SK-N-SH (cell line): ENCODE results near the gene APBA2. TPM values are rescaled to one million over a fixed set of nuclear protein-coding genes. Genes with fewer than 3 reads are reported as not detected.

ENCODE experiments used
- CTCF ChIA-PET: fragments of 300-600, 350-600 bp; formaldehyde crosslinking; extraction: SDS; loops from one replicate; lab custom pipeline; 2021; lab: Yijun Ruan, JAX
- POLR2A ChIA-PET: fragments of 350-600 bp; sonication (Branson Sonifier 250); formaldehyde crosslinking; extraction: SDS; loops from one replicate; lab custom pipeline; 2020; ENCODE audit warnings: antibody characterized with exemption, inconsistent platforms; lab: Yijun Ruan, JAX
- DNase-seq: peaks from one replicate; pipeline ENCODE4 v3.0.0; 2012
- H2AFZ ChIP-seq: fragments of 200-600 bp; sonication (generic); 2 replicates; pipeline ENCODE4 v1.8.1; 2016; ENCODE audit warnings: antibody characterized with exemption, mild to moderate bottlenecking, low read depth
- H3F3A ChIP-seq: fragments of 200-600 bp; sonication (generic); replicated peaks from 2 replicates; pipeline ENCODE3; 2016; ENCODE audit warnings: antibody characterized with exemption, mild to moderate bottlenecking; ENCODE audit not compliant: insufficient read depth
- H3K27ac ChIP-seq, 2 experiments: fragments of 200-500 bp in 1 of 2; fragments of 200-600 bp in 1 of 2; sonication (Bioruptor generic) in 1 of 2; sonication (generic), shearing (Covaris generic) in 1 of 2; 2 replicates each; pipeline versions ENCODE4 v1.5.1 to v1.6.1; 2014 to 2016; ENCODE audit warnings: low read depth in 2 of 2, inconsistent platforms in 1 of 2, low read length in 1 of 2, mild to moderate bottlenecking in 1 of 2, mixed read lengths in 1 of 2
- H3K27me3 ChIP-seq: fragments of 200-600 bp; sonication (generic), shearing (Covaris generic); 2 replicates; pipeline ENCODE4 v1.6.1; 2016; ENCODE audit warnings: mixed run types; ENCODE audit not compliant: insufficient read depth
- H3K36me3 ChIP-seq, 2 experiments: fragments of 200-500 bp in 1 of 2; fragments of 200-600 bp in 1 of 2; sonication (Bioruptor generic) in 1 of 2; sonication (generic) in 1 of 2; replicated peaks in 1 of 2; 2 replicates each; pipeline versions ENCODE3 to v1.5.1; 2014 to 2016; ENCODE audit warnings: low read length in 1 of 2, mild to moderate bottlenecking in 1 of 2; ENCODE audit not compliant: insufficient read depth in 2 of 2, control insufficient read depth in 1 of 2
- H3K4me1 ChIP-seq, 2 experiments: fragments of 200-500 bp in 1 of 2; fragments of 200-600 bp in 1 of 2; sonication (Bioruptor generic) in 1 of 2; sonication (generic), shearing (Covaris generic) in 1 of 2; 2 replicates each; pipeline versions ENCODE4 v1.5.1 to v1.6.1; 2014 to 2016; ENCODE audit warnings: low read depth in 1 of 2, low read length in 1 of 2, mixed run types in 1 of 2; ENCODE audit not compliant: insufficient read depth in 2 of 2, control insufficient read depth in 1 of 2
- H3K4me2 ChIP-seq: fragments of 200-600 bp; sonication (generic), shearing (Covaris generic); 2 replicates; pipeline ENCODE4 v1.6.1; 2017; ENCODE audit warnings: mixed run types
- H3K4me3 ChIP-seq, 2 experiments: fragments of 200-500 bp in 1 of 2; fragments of 200-600 bp in 1 of 2; sonication (Bioruptor generic) in 1 of 2; sonication (generic), shearing (Covaris generic) in 1 of 2; 2 replicates each; pipeline versions ENCODE4 v1.5.1 to v1.8.1; 2014 to 2016; ENCODE audit warnings: low read depth in 2 of 2, inconsistent platforms in 1 of 2, low read length in 1 of 2, mild to moderate bottlenecking in 1 of 2, mixed read lengths in 1 of 2, moderate library complexity in 1 of 2
- H3K79me2 ChIP-seq: fragments of 200-600 bp; sonication (generic); 2 replicates; pipeline ENCODE4 v1.8.1; 2017; ENCODE audit warnings: mild to moderate bottlenecking; ENCODE audit not compliant: insufficient read depth
- H3K9ac ChIP-seq: fragments of 200-600 bp; sonication (generic); 2 replicates; pipeline ENCODE4 v1.6.1; 2017; ENCODE audit warnings: mixed run types
- H3K9me2 ChIP-seq: fragments of 200-600 bp; sonication (generic); 2 replicates; pipeline ENCODE4 v1.6.1; 2017; ENCODE audit warnings: mixed run types
- H3K9me3 ChIP-seq: fragments of 200-600 bp; sonication (generic); 2 replicates; pipeline ENCODE4 v1.6.1; 2017; ENCODE audit warnings: mixed run types, mild to moderate bottlenecking, moderate library complexity
- H4K20me1 ChIP-seq: fragments of 200-600 bp; sonication (generic); 2 replicates; pipeline ENCODE4 v1.6.1; 2017; ENCODE audit warnings: mild to moderate bottlenecking, mixed run types; ENCODE audit not compliant: insufficient read depth
- CHD2 ChIP-seq: fragments of 150-350 bp; IDR thresholded peaks from 2 replicates; pipeline ENCODE4 v1.6.1; 2018; ENCODE audit warnings: low read length; ENCODE audit not compliant: partially characterized antibody
- CTCF ChIP-seq: fragments of 200-600 bp; sonication (generic); IDR thresholded peaks from 2 replicates; pipeline ENCODE4 v1.6.1; 2017; ENCODE audit warnings: antibody characterized with exemption, mild to moderate bottlenecking, moderate library complexity
- ELF1 ChIP-seq: IDR thresholded peaks from 2 replicates; pipeline ENCODE4 v1.4.0; 2012
- EP300 ChIP-seq, 2 experiments: IDR thresholded peaks; 2 replicates each; pipeline versions ENCODE4 v1.4.0 to v1.6.1; 2012; ENCODE audit warnings: borderline replicate concordance in 1 of 2, low read depth in 1 of 2, low read length in 1 of 2
- EZH2phosphoT487 ChIP-seq: fragments of 200-600 bp; sonication (generic); IDR thresholded peaks from 2 replicates; pipeline ENCODE4 v1.6.1; 2017; ENCODE audit warnings: low read depth, mixed run types, mild to moderate bottlenecking, antibody characterized with exemption, moderate library complexity, borderline replicate concordance
- FOXJ3 ChIP-seq: sonication (generic); formaldehyde crosslinking; IDR thresholded peaks from 2 replicates; pipeline ENCODE4 v1.5.1; 2020; ENCODE audit warnings: mild to moderate bottlenecking, missing genetic modification reagents
- GABPA ChIP-seq: IDR thresholded peaks from 2 replicates; pipeline ENCODE4 v1.4.0; 2012; ENCODE audit warnings: low read depth, mild to moderate bottlenecking
- JUND ChIP-seq: IDR thresholded peaks from 2 replicates; pipeline ENCODE4 v1.4.0; 2012
- MEF2A ChIP-seq: IDR thresholded peaks from 2 replicates; pipeline ENCODE4 v1.4.0; 2012; ENCODE audit warnings: low read depth, borderline replicate concordance
- MXI1 ChIP-seq: IDR thresholded peaks from 2 replicates; pipeline ENCODE4 v1.6.1; 2012; ENCODE audit warnings: mild to moderate bottlenecking, low read depth, low read length, improper control_type of control experiment
- NFIC ChIP-seq: IDR thresholded peaks from 2 replicates; pipeline ENCODE4 v1.4.0; 2012; ENCODE audit warnings: borderline replicate concordance
- POLR2AphosphoS5 ChIP-seq: IDR thresholded peaks from 2 replicates; pipeline ENCODE4 v1.6.1; 2012; ENCODE audit warnings: low read depth, low read length
- RXRA ChIP-seq: IDR thresholded peaks from 2 replicates; pipeline ENCODE4 v1.4.0; 2012; ENCODE audit warnings: low read depth, mild to moderate bottlenecking, borderline replicate concordance
- SIN3A ChIP-seq: IDR thresholded peaks from 2 replicates; pipeline ENCODE4 v1.6.1; 2012; ENCODE audit warnings: low read depth, mild to moderate bottlenecking, low read length, moderate library complexity, borderline replicate concordance
- SMC3 ChIP-seq: IDR thresholded peaks from 2 replicates; pipeline ENCODE4 v1.6.1; 2012; ENCODE audit warnings: low read depth, low read length, improper control_type of control experiment
- TAF1 ChIP-seq: IDR thresholded peaks from 2 replicates; pipeline ENCODE4 v1.6.1; 2012; ENCODE audit warnings: low read depth, mild to moderate bottlenecking, low read length, moderate library complexity, borderline replicate concordance
- TCF12 ChIP-seq: IDR thresholded peaks from 2 replicates; pipeline ENCODE4 v1.4.0; 2012
- TEAD4 ChIP-seq: IDR thresholded peaks from 2 replicates; pipeline ENCODE4 v1.4.0; 2012; ENCODE audit warnings: mild to moderate bottlenecking, borderline replicate concordance; ENCODE audit not compliant: insufficient read depth
- USF1 ChIP-seq: IDR thresholded peaks from 2 replicates; pipeline ENCODE4 v1.4.0; 2012; ENCODE audit warnings: low read depth, borderline replicate concordance
- ZBTB33 ChIP-seq: IDR thresholded peaks from 2 replicates; pipeline ENCODE4 v1.4.0; 2012; ENCODE audit warnings: low read depth, borderline replicate concordance
- WGBS: methylation state at CpG from one replicate; pipeline ENCODE4 v1.1.6; 2017; ENCODE audit warnings: low lambda C conversion rate; 5-methylcytosine and 5-hydroxymethylcytosine counted together
- polyA plus RNA-seq, 3 experiments: library from polyadenylated mRNA; depleted of rRNA; stranded (reverse); fragments of >200 nt; gene quantifications; 2 replicates each; pipeline ENCODE4 v1.2.3, GENCODE V29; 2012

The APBA2 gene
- polyA plus RNA-seq, 1 of the 3 experiments (the other 2 are of a cell fraction): 12.7 TPM

DNA sequence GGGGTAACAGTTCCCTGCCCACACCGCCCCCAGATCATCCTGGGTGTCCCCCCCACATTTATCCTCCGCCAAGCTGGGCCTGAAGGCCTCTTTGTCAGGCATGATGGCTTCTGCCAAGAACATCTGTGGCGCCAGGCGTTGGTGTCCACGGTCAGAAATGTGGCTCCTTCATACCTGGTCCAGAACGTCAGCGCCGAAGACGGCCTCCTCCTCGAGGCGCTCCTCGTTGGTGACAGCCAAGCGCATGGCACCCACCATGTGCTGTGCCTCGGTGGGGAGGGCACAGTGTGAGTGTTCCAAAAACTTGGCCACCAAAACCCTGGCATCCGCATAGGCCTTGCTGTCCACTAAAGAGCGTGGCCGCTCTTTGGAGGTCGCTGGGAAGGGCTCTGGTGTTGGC is 237.4 kb downstream of the APBA2 start:
- H4K20me1 ChIP-seq: no peaks in the 10 kb centered on the region
- no peaks in the 10 kb centered on the region for H3K9me2 ChIP-seq
- 79% methylated on average over 16 of the region's 18 CpGs for WGBS
- no peaks in the 10 kb centered on the region for H3F3A ChIP-seq
- no peak overlapping the region for H3K4me2 ChIP-seq
- DNase-seq: no peak
- H2AFZ ChIP-seq: no peak overlapping the region
- H3K79me2 ChIP-seq: no peaks in the 10 kb centered on the region
- H3K27me3 ChIP-seq: no peaks in the 10 kb centered on the region
- no peak for TF ChIP-seq USF1
- TF ChIP-seq MEF2A: no peak
- no peak for TF ChIP-seq POLR2AphosphoS5
- no peak for TF ChIP-seq SMC3
- no peak for TF ChIP-seq NFIC
- TF ChIP-seq CTCF: no peak
- no peak for TF ChIP-seq TCF12
- TF ChIP-seq EP300 (IDR thresholded peaks at IDR 0.05; ENCODE audit: borderline replicate concordance in 1 of 2, low read depth in 1 of 2, low read length in 1 of 2): no peak
- TF ChIP-seq EZH2phosphoT487: no peak
- no peak for TF ChIP-seq ZBTB33
- TF ChIP-seq JUND: no peak
- TF ChIP-seq TAF1: no peak
- no peak for TF ChIP-seq SIN3A
- no peak for TF ChIP-seq MXI1
- no peak for TF ChIP-seq ELF1
- no peak for TF ChIP-seq TEAD4
- no peak for TF ChIP-seq GABPA
- no peak for TF ChIP-seq FOXJ3 (CRISPR knock-in tag)
- TF ChIP-seq RXRA: no peak
- TF ChIP-seq CHD2: no peak
- no peaks in the 10 kb centered on the region for H3K36me3 ChIP-seq
- H3K27ac ChIP-seq: no peak overlapping the region
- ChIA-PET CTCF (no interaction called here), POLR2A (no interaction called here)
- no peak overlapping the region for H3K4me3 ChIP-seq
- peaks cover 0 to 15% of the 10 kb centered on the region in 2 experiments; a peak in 1 of 4 replicates for H3K4me1 ChIP-seq
- no peak overlapping the region for H3K9ac ChIP-seq
- H3K9me3 ChIP-seq: no peaks in the 10 kb centered on the region
